GM12892 (cell line): ENCODE data around the gene COL4A6. TPM values are rescaled to one million over a fixed set of nuclear protein-coding genes. Genes with fewer than 3 reads are reported as not detected.
"Not testable (repeated sequence)": the region's sequence is repeated elsewhere in the genome, so short reads cannot be mapped to it uniquely, and the experiment has no call there.

ENCODE experiments used
- DNase-seq: peaks from one replicate; pipeline ENCODE4 v3.0.0; 2011; ENCODE audit not compliant: insufficient read length
- FAIRE-seq: peaks from 2 replicates; lab custom pipeline; 2011; peaks lifted over from hg19 to GRCh38; lab: Jason Lieb, UNC
- POLR2A ChIP-seq: IDR thresholded peaks from 2 replicates; pipeline ENCODE4 v1.6.1; 2011; ENCODE audit warnings: low read depth, low read length, control low read depth
- POLR2AphosphoS5 ChIP-seq: IDR thresholded peaks from 2 replicates; pipeline ENCODE4 v1.6.1; 2011; ENCODE audit warnings: low read depth, low read length, control low read depth
- TAF1 ChIP-seq: IDR thresholded peaks from 2 replicates; pipeline ENCODE4 v1.6.1; 2011; ENCODE audit warnings: low read depth, mild to moderate bottlenecking, control low read depth, low read length, borderline replicate concordance
- polyA plus RNA-seq: library from polyadenylated mRNA; unstranded; fragments of >200 nt; gene quantifications from one replicate; pipeline ENCODE4 v1.2.1, GENCODE V29; 2012; ENCODE audit warnings: missing spikeins, inconsistent platforms; ENCODE audit not compliant: missing spikeins

Gene COL4A6
- not detected for polyA plus RNA-seq

DNA sequence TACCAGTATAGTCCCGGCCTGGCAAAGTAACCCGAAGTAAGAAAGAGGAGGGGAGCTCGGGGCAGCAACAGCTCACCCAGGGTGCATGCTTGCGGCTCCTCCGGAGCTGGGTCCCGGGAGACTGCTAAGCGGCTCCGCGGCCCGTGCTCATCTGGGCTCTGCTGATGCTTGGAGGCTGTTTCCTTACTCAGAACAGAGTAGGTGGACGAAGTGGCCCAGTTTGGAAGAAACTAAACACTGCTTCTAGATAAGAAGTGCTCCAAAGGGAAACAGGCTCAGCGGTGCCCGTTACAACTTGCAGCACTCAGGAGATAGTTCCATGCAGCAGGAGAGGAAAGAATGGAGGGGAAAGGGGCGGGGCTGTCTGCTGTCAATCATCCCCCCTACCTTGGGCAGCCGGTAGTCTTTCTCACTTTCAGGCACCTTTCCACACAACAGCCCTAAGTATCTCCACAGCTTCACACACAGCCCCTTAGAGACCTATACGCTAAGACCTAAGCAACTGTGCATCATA is at the start of gene COL4A6:
COL4A6 (minus strand) TSS at position 313 of the 514 bp plus-strand sequence; CDS start at position 87, 226 bp downstream.
- FAIRE-seq (no peak), DNase-seq (no peak)
- TF ChIP-seq TAF1 (no peak), POLR2A (no peak), POLR2AphosphoS5 (no peak)

DNA sequence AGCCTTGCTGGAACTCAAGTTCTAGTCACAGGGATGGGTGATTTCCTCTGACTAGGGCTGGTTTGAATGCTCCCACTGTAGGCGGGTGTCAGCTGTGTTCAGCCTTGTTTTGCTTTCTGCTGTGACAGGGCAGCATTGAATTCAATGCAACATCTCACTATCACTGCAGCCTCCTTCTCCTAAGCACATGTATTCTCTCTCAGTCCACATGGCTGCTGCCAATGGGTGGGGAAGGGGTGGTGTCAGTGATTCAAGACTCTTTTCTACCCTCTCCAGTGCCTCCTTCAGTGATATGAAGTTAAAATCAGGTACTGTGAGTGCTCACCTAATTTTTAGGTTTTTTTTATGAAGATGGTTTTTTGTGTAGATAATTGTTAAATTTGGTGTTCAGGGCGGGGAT is 47.7 kb upstream of the COL4A6 start:
- TF ChIP-seq POLR2A (no peak), TAF1 (no peak), POLR2AphosphoS5 (no peak)
- FAIRE-seq (no peak), DNase-seq (no peak)

DNA sequence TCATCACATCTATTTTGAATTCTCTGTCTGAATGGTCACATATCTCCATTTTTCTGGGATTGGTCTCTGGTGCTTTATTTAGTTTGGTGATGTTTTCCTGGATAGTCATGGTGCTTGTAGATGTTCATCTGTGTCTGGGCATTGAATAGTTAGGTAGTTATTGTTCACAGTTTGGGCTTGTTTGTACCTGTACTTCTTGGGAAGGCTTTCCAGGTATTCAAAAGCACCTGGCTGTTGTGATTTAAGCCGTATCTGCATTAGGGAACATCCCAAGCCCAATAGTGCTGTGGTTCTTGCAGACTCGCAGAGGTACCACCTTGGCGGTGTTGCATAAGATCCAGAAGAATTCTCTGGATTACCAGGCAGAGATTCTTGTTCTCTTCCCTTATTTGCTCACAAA is 46.0 kb upstream of the COL4A6 start:
- DNase-seq, result no peak
- no peak for TF ChIP-seq POLR2AphosphoS5
- no peak for TF ChIP-seq POLR2A
- no peak for TF ChIP-seq TAF1
- FAIRE-seq, result no peak

DNA sequence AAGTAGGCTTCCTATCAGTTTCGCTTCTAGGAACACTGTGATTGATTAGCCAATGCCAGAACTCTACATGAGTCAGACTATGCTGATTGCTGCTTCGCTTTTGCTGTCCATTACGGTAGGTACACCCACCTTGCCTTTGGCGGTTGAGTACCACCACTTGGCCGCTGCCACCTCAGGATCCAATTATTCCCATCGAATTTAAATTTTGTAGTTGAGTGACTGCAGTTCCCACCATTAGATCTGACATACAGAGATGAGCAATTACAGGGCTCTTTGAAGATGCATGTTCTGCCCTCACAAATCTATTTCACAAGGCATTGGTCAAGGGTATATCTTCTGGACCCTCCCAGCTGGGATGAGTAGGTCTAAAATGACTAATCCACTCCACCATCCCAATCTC is 43.3 kb upstream of the COL4A6 start:
- not testable (repeated sequence) for DNase-seq, FAIRE-seq

DNA sequence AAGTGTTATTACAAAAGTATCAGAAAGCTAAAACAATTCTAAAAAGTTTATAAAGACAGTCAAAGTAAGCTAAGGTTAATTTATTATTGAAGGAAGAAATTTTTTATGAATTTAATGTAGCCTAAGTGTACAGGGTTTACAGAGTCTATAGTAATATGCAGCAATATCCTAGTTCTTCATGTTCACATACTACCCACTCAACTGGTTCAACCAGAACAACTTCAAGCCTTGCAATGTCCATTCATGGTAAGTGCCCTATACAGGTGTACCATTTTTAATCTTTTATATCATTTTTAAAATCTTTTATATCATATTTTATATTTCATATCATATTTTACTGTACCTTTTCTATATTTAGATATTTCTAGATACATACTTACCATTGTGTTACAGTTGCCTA is 35.8 kb upstream of the COL4A6 start:
- FAIRE-seq (no peak), DNase-seq (no peak)
- TF ChIP-seq TAF1 (no peak), POLR2A (no peak), POLR2AphosphoS5 (no peak)

DNA sequence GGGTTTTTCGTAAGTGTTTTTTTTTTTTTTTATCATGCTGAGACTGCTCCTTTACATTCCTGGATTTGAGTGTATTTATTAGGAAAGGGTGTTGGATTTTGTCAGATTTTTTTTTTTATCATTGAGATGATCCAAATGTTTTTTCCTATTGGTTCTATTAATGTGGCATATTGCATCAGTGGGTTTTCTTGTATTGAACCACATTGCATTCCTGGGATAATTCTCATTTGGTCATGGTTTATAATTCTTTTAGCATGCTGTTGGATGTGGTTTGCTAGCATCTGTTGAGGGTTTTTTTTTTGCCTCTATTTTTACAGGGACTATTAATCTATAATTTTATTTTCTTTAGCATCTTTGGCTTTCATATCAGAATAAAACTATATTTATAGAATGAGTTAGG is 30.3 kb upstream of the COL4A6 start:
- FAIRE-seq (no peak), DNase-seq (no peak)
- TF ChIP-seq TAF1 (no peak), POLR2AphosphoS5 (no peak)

DNA sequence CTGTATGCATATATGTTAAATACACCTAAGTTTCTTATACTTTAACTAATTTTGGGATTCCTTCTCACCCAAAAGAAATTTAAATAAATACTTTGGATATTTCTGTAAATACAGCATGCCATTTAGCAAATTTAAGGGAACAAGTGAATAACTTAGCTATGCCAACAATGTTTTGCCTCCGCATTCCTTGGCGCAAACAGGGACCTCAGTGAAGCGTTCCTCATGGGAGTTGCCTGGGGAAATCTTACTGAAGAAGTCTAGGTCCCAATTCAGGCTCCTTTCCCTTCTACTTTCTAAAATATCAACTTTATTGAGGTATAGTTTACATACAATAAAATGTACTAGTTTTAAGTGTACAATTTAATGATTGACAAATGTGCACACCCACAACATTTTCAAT is 26.4 kb upstream of the COL4A6 start:
- FAIRE-seq (no peak), DNase-seq (no peak)
- TF ChIP-seq POLR2AphosphoS5, result no peak
- no peak for TF ChIP-seq TAF1
- TF ChIP-seq POLR2A, result no peak

DNA sequence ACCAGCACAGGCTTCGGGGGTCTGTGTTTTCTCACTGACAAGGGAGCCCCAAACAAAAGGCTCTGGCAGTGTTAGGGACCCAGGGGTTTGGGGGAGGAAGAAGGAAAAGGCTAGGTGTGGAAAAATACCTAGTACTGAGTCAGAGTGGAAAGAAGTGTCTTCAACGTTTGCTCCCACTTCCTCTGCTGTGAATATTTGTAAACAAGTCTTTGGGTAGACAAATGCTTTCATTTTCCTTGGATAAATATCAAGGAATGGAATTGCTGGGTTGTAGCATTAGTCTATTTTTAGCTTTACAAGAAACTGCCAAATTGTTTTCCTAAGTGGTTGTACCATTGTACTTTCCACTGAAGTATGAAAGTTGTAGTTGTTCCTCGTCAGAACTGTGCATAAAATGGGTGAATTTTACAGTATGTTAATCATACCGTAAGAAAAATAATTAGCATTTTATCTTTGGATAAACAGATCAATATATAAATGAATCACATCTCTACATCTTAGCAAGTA is 18.8 kb upstream of the COL4A6 start:
- TF ChIP-seq POLR2AphosphoS5 (no peak), TAF1 (no peak), POLR2A (no peak)
- FAIRE-seq (no peak), DNase-seq (no peak)

DNA sequence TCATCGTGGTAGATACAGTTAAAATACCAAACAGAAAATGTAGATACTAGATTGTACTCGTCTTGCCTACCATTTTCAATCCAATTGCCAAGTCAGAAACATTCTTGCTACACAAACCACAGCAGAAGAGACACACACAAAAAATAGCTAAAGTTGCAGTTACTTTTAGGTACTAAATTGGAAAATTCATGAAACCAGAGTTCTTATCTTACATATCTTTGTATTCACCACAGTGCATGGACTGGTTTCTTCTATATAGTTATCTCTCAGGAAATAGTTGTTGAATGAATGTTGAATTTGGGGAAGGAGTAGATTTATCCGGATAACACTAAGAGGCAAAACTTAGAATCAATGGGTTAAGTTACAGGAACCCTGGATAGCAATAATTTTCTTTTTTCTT is 15.6 kb upstream of the COL4A6 start:
- TF ChIP-seq POLR2AphosphoS5 (no peak), TAF1 (no peak), POLR2A (no peak)
- FAIRE-seq, result no peak
- DNase-seq, result no peak

DNA sequence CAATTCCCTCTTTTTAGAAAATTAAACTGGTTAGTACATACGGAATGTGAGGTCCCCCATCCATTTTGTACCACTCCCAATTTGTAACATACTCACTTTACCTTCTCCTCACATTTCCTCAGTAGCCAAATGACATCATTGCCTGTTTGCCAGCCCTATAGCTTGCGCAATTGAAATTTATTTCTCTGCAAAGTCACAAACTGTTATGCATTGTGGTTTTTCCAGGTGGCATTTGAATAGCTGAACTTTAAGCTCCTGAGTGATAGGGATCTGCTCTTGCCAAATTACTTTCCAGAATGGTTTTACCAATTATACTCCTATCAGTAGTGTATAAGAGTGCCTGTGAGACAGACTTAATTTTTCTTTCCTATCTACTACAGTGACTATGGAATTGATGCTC is 9.1 kb upstream of the COL4A6 start:
- FAIRE-seq (no peak), DNase-seq (no peak)
- TF ChIP-seq POLR2AphosphoS5 (no peak), TAF1 (no peak), POLR2A (no peak)

DNA sequence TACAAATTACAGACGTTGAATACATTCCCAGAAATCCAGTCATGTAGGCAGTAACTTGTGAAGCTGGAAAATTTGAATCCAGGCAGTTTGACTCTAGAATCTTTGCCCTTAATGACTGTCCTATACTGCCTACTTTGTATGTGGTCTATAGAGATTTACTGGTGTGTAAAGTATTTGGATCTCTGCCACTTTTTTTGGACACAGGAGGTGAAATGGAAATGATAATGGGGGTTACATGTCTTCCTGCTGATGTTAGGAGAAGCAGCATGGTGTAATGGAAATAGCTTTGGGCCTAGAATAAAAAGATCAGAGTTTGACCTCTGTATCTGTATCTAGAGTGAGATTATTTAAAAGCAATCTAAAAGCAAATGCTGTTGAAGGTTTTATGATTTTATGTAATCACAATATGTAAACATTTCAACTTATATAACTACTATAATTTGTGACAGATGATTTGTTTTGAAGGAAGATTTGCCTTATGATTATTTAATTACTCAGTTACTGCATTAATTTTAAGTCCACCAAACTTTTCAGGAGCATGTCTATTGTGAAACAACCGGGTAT is 4.8 kb upstream of the COL4A6 start:
- FAIRE-seq (no peak), DNase-seq (no peak)
- TF ChIP-seq POLR2A (no peak), TAF1 (no peak), POLR2AphosphoS5 (no peak)

DNA sequence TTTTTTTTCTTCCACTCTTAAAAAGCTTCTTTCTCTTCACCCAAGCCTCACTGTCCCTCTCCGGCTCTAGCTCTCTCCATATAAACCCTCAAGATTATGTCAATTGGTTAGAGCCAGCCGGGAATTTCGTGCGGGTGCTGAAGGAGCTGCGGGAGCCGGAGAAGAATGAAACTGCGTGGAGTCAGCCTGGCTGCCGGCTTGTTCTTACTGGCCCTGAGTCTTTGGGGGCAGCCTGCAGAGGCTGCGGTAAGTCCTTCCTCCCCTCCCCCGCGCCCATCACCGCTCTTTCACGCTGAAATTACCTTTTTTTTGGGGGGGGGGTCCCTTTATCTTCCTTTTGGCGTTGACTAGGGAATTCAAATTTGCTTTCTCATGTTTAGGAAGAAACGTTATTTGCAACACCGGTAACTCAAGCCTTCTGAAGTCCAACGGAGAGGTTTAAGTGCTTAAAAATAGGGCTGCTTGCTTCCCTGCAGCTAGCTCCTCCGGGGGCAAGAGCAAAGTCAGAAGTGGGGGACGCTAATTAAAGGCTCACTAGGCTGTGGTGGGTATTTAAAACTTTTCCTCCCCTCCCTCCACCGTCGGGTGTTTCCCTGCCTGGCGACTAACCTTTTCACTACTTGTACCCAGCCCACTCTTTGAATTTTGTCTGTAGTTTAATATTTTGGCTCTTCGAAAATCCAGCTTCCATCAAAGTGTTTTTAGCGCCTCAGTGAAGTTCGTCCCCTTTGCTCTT is 1.9 kb upstream of the COL4A6 start:
- no peak for TF ChIP-seq TAF1
- TF ChIP-seq POLR2A, result no peak
- TF ChIP-seq POLR2AphosphoS5, result no peak
- no peak for FAIRE-seq
- no peak for DNase-seq
